ENCODE measurements around the gene LRRC46. TPM values are rescaled to one million over a fixed set of nuclear protein-coding genes. Genes with fewer than 3 reads are reported as not detected.

LRRC46 gene
- total and polyA plus RNA-seq, 10 donors, result 0.42 to 1.4 (median 1.1) TPM

DNA sequence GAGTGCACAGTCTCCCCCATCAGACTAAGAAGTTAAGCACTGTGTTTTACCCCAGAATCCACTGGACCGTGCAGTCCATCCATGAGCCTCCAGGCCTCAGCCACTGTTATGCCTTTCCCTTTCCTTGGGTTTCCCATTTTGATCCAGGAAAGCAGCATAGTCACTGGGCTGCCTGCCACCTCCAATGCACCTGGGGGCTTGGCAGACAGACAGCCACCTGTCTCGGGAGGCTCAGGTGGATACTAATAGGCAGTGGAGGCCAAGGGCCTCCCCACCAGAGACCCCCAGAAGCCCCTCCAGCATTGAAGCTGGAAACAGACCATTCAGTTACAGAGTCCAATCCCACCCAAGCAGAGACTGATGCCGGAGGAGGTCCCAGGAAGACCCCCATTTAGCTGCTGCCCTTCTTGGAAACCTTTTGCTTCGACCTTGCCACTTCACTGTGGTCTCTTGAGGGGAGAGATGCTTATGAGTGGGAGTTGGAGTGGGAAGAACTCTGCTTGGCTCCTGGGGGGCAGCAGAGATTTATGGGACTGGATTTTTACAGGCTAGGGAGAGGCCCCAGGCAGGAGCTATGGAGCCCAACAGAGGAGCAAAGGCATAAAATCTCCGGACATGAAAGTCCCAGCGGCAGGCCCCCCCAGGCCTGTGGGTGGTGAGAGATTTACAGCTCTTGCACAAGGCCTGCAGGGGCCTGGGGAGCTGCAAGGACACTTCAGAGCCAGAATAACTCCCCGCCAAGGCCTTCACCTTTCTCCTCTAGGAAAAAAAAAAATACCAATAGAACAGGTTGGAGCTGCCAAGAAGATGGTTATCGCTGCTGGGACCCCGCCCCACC, 52.3 kb downstream of the LRRC46 start:
- no peaks in the 10 kb centered on the region for H3K36me3 ChIP-seq
- H3K27ac ChIP-seq, result peak overlapping the region in 1 of 8 donors; percentile 38
- 70 to 83% (median 77%) methylated on average over 9 of the region's 9 CpGs for WGBS, 5 donors
- no peaks in the 10 kb centered on the region for H3K9me3 ChIP-seq
- TF ChIP-seq, protein P1, sequence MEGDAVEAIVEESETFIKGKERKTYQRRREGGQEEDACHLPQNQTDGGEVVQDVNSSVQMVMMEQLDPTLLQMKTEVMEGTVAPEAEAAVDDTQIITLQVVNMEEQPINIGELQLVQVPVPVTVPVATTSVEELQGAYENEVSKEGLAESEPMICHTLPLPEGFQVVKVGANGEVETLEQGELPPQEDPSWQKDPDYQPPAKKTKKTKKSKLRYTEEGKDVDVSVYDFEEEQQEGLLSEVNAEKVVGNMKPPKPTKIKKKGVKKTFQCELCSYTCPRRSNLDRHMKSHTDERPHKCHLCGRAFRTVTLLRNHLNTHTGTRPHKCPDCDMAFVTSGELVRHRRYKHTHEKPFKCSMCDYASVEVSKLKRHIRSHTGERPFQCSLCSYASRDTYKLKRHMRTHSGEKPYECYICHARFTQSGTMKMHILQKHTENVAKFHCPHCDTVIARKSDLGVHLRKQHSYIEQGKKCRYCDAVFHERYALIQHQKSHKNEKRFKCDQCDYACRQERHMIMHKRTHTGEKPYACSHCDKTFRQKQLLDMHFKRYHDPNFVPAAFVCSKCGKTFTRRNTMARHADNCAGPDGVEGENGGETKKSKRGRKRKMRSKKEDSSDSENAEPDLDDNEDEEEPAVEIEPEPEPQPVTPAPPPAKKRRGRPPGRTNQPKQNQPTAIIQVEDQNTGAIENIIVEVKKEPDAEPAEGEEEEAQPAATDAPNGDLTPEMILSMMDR (IDR thresholded peaks at IDR 0.05 in 8 of 11, conservative IDR thresholded peaks at IDR 0.05 in 3 of 11), result no peak
- TF ChIP-seq POLR2A (IDR thresholded peaks at IDR 0.05) (no peak), POLR2AphosphoS5 (IDR thresholded peaks at IDR 0.05) (no peak)
- DNase-seq, result no peak
- no peak overlapping the region for H3K4me3 ChIP-seq
- peaks cover 7 to 44% (median 24%) of the 10 kb centered on the region in 6 donors for H3K4me1 ChIP-seq
- intact Hi-C loops (cut with DNase I; ENCODE audit: low total_unique reads), result no loop called here
- peaks cover 0 to 6% (median 0%) of the 10 kb centered on the region in 7 donors for H3K27me3 ChIP-seq (replicated peaks in 1 of 7)

DNA sequence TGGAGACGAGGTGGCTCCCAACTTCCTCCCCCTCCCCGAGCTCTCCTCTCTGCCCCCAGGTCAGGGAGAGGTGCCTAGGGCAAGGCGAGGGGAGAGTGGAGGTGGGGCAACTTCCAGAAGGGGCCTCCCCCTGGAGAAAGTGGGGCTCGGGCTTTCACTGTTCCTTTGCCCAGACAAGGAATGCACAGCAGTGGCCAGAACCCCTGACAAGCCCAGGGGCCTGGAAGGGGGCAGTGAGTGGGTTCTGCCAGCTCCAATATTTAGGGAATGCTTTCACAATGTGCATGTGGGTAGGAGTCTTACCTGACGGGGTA, 52.9 kb downstream of the LRRC46 start:
- Histone ChIP-seq H3K27ac (no peak overlapping the region), H3K4me3 (no peak overlapping the region), H3K9me3 (no peaks in the 10 kb centered on the region), H3K27me3 (replicated peaks in 1 of 7) (no peaks in the 10 kb centered on the region), H3K36me3 (no peaks in the 10 kb centered on the region), H3K4me1 (peaks cover 7 to 45% (median 24%) of the 10 kb centered on the region in 6 donors)
- intact Hi-C loops (cut with DNase I; ENCODE audit: low total_unique reads), result no loop called here
- 50 to 67% (median 53%) methylated on average over 5 of the region's 5 CpGs for WGBS, 5 donors
- TF ChIP-seq POLR2AphosphoS5 (IDR thresholded peaks at IDR 0.05) (no peak), POLR2A (IDR thresholded peaks at IDR 0.05) (no peak)
- TF ChIP-seq, protein P1 (IDR thresholded peaks at IDR 0.05 in 8 of 11, conservative IDR thresholded peaks at IDR 0.05 in 3 of 11), result no peak
- DNase-seq, result no peak

DNA sequence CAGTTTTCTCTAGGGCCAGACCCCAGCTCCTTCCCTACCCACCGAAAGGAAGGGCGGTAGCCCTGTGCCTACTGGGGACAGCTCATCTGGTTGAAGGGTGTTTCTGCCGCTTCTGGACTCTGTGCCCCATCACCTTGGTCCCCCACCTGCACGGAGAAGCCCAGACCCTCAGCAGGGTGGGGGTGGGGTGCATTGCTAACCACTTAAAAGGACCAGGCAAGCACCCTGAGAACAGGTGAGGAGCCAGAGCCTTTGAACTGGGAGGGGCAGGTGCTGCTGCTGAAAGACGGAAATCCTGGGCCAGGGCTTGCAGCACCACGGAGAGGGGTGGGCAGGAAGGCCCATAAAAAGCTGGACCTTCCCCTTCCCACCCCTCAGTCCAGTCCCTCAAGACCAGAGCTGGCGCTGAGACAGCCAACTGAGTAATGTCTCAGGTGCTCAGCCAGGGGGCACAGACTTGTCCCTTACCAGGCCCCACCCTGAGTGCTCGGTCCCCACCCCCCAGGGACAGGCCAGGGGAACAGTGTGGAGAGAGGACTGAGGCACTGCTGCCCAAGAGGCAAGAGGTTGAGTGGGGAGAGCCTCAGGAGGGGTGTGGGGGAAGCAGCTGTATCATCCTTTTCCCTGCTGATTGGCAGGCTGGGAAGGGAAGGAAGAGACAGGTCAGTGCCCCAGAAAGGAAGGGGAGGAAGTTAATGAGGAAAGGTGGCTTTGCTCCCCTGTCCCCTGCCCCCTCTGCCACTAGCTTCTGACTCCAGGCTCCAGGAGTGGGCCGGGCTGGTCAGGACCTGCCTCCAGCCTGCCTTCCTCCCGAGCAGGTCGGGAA, 53.6 kb downstream of the LRRC46 start:
- intact Hi-C loops (cut with DNase I; ENCODE audit: low total_unique reads), result no loop called here
- Histone ChIP-seq H3K27ac (peak overlapping the region in 1 of 8 donors; percentile 25), H3K27me3 (replicated peaks in 1 of 7) (no peaks in the 10 kb centered on the region), H3K9me3 (no peaks in the 10 kb centered on the region), H3K4me3 (no peak overlapping the region), H3K4me1 (peaks cover 7 to 52% (median 28%) of the 10 kb centered on the region in 6 donors), H3K36me3 (no peaks in the 10 kb centered on the region)
- 63 to 70% (median 68%) methylated on average over 9 to 11 of the region's 11 CpGs for WGBS, 5 donors
- DNase-seq, result no peak
- TF ChIP-seq, protein P1 (IDR thresholded peaks at IDR 0.05 in 8 of 11, conservative IDR thresholded peaks at IDR 0.05 in 3 of 11), result no peak
- TF ChIP-seq POLR2AphosphoS5 (IDR thresholded peaks at IDR 0.05) (no peak), POLR2A (IDR thresholded peaks at IDR 0.05) (no peak)

Other genes with a start within 250 kb of the LRRC46 start
- gene KPNB1, start 181.8 kb upstream of the LRRC46 start, total RNA-seq, result 100 to 1,000 TPM; 232 to 331 (median 259) TPM
- 10 to 100 TPM; 37.0 to 56.7 (median 49.0) TPM for gene KPNB1, start 181.8 kb upstream of the LRRC46 start, polyA plus RNA-seq
- gene TBKBP1, start 137.5 kb upstream of the LRRC46 start, total RNA-seq, result 10 to 100 TPM; 11.6 to 28.0 (median 19.6) TPM
- gene TBKBP1, start 137.5 kb upstream of the LRRC46 start, polyA plus RNA-seq, result 10 to 100 TPM in 2 of 3 donors, 1 to 10 TPM in 1; 3.8 to 25.7 (median 10.2) TPM
- 10 to 100 TPM; 10.4 to 21.7 (median 12.2) TPM for gene TBX21, start 98.4 kb upstream of the LRRC46 start, total RNA-seq
- 1 to 10 TPM; 2.6 to 8.3 (median 3.8) TPM for gene TBX21, start 98.4 kb upstream of the LRRC46 start, polyA plus RNA-seq
- 10 to 100 TPM; 17.3 to 33.3 (median 23.0) TPM for gene OSBPL7, start 9.9 kb upstream of the LRRC46 start, total RNA-seq
- 10 to 100 TPM in 2 of 3 donors, 1 to 10 TPM in 1; 7.7 to 17.7 (median 10.7) TPM for gene OSBPL7, start 9.9 kb upstream of the LRRC46 start, polyA plus RNA-seq
- 10 to 100 TPM; 24.4 to 46.1 (median 32.2) TPM for gene MRPL10, start 129 bp upstream of the LRRC46 start, total RNA-seq
- gene MRPL10, start 129 bp upstream of the LRRC46 start, polyA plus RNA-seq, result 10 to 100 TPM; 27.2 to 42.3 (median 36.2) TPM
- 10 to 100 TPM; 37.5 to 59.4 (median 49.0) TPM for gene SCRN2, start 9.6 kb downstream of the LRRC46 start, total RNA-seq
- 10 to 100 TPM; 38.9 to 58.0 (median 50.4) TPM for gene SCRN2, start 9.6 kb downstream of the LRRC46 start, polyA plus RNA-seq
- 1 to 10 TPM in 5 of 7 donors, under 1 TPM in 2; 0.19 to 3.0 (median 2.0) TPM for gene SP6, start 19.5 kb downstream of the LRRC46 start, total RNA-seq
- under 1 TPM; 0.11 to 0.90 (median 0.27) TPM for gene SP6, start 19.5 kb downstream of the LRRC46 start, polyA plus RNA-seq
- 10 to 100 TPM; 11.9 to 22.6 (median 18.2) TPM for gene SP2, start 64.6 kb downstream of the LRRC46 start, total RNA-seq
- gene SP2, start 64.6 kb downstream of the LRRC46 start, polyA plus RNA-seq, result 10 to 100 TPM in 1 of 3 donors, 1 to 10 TPM in 2; 4.5 to 10.7 (median 5.5) TPM
- gene PNPO, start 109.9 kb downstream of the LRRC46 start, total RNA-seq, result 10 to 100 TPM; 23.6 to 28.9 (median 28.1) TPM
- gene PNPO, start 109.9 kb downstream of the LRRC46 start, polyA plus RNA-seq, result 10 to 100 TPM in 1 of 3 donors, 1 to 10 TPM in 2; 6.1 to 13.0 (median 8.5) TPM
- gene PRR15L, start 126.2 kb downstream of the LRRC46 start, total RNA-seq, result not detected
- gene PRR15L, start 126.2 kb downstream of the LRRC46 start, polyA plus RNA-seq, result under 1 TPM in 1 of 3 donors, not detected in 2; 0.16 TPM
- gene CDK5RAP3, start 139.4 kb downstream of the LRRC46 start, total RNA-seq, result 100 to 1,000 TPM; 216 to 380 (median 235) TPM
- 1,000 to 10,000 TPM in 1 of 3 donors, 100 to 1,000 TPM in 2; 328 to 1,020 (median 665) TPM for gene CDK5RAP3, start 139.4 kb downstream of the LRRC46 start, polyA plus RNA-seq
- 10 to 100 TPM in 3 of 7 donors, 1 to 10 TPM in 4; 6.0 to 15.0 (median 9.0) TPM for gene COPZ2, start 206.1 kb downstream of the LRRC46 start, total RNA-seq
- 1 to 10 TPM; 7.3 to 9.6 (median 8.5) TPM for gene COPZ2, start 206.1 kb downstream of the LRRC46 start, polyA plus RNA-seq
- 100 to 1,000 TPM; 111 to 242 (median 142) TPM for gene NFE2L1, start 216.7 kb downstream of the LRRC46 start, total RNA-seq
- 10 to 100 TPM; 21.2 to 59.5 (median 25.7) TPM for gene NFE2L1, start 216.7 kb downstream of the LRRC46 start, polyA plus RNA-seq

All from spleen (tissue), 11 donors.